AG09319 (cell line): Measurements from ENCODE around the gene C2CD2.

Experiments used
- DNase-seq: peaks from one replicate; pipeline ENCODE4 v3.0.0-alpha.2; 2010; ENCODE audit warnings: low read depth; ENCODE audit errors: extremely low read depth
- CTCF ChIP-seq: IDR thresholded peaks from 2 replicates; pipeline ENCODE4 v1.5.1; 2011; ENCODE audit warnings: low read depth, mild to moderate bottlenecking, inconsistent platforms, low read length, moderate library complexity

C2CD2 gene

GRCh38 chr21:41993744-41994143, 39.9 kb upstream of the C2CD2 start:
- no peak for TF ChIP-seq CTCF
- peak; percentile 55 for DNase-seq

GRCh38 chr21:41992576-41992975, 38.8 kb upstream of the C2CD2 start:
- TF ChIP-seq CTCF: no peak
- DNase-seq: no peak

- TF ChIP-seq CTCF: no peak
- DNase-seq: no peak
These were observed 37.8 kb upstream of the C2CD2 start for GRCh38 chr21:41991659-41992058.

- no peak for DNase-seq
- TF ChIP-seq CTCF: no peak
These were observed 35.9 kb upstream of the C2CD2 start for GRCh38 chr21:41989698-41990097.

GRCh38 chr21:41987310-41987709, 33.5 kb upstream of the C2CD2 start:
- DNase-seq: no peak
- TF ChIP-seq CTCF: no peak

- DNase-seq: no peak
- TF ChIP-seq CTCF: no peak
These were observed 32.0 kb upstream of the C2CD2 start for GRCh38 chr21:41985662-41986416.

GRCh38 chr21:41983229-41983628, 29.4 kb upstream of the C2CD2 start:
- DNase-seq: no peak

More at GRCh38 chr21:41983229-41983628, 29.4 kb upstream of the C2CD2 start:
- TF ChIP-seq CTCF: no peak
